NCI-H345 (cell line): Measurements from ENCODE around the gene PPP1R12C.
"Not testable (repeated sequence)": the region's sequence is repeated elsewhere in the genome, so short reads cannot be mapped to it uniquely, and the experiment has no call there.

Source experiments
- DNase-seq: peaks from one replicate; lab custom pipeline; 2025; lab: John Stamatoyannopoulos, UW

Gene PPP1R12C

DNA sequence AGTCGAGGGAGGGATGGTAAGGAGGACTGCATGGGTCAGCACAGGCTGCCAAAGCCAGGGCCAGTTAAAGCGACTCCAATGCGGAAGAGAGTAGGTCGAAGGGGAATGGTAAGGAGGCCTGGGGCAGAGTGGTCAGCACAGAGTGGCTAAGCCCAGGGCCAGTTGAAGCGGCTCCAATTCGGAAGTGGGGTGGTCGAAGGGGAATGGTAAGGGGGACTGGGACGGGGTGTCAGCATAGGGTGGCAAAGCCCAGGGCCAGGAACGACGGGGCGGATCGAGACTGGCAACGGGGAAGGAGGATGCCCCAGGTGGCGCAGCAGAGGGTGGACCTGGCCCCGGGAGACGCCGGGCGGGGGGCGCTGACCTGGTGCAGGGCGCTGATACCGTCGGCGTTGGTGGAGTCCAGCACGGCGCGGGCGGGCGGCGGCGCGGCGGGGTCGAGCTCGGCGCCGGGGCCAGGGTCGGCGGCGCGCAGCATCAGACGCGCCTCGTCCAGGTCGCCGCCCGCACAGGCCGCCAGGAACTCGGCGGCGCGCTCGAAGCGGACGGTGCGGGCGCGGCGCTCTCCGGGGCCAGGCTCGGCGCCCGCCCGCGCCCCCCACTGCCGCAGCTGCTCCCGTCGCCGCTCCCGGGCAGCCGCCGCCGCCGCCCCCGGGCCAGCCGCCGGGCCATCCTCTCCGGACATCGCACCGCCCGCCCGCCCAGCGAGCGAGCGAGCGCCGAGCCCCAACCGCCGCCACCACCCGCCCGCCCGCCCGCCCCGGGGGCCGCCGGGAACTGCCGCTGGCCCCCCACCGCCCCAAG, at the start of gene PPP1R12C:
Gene PPP1R12C, minus strand, starts transcription at position 779 of the 804 bp plus-strand sequence. Its CDS starts 94 bp downstream, at position 685.
- DNase-seq, result no peak

DNA sequence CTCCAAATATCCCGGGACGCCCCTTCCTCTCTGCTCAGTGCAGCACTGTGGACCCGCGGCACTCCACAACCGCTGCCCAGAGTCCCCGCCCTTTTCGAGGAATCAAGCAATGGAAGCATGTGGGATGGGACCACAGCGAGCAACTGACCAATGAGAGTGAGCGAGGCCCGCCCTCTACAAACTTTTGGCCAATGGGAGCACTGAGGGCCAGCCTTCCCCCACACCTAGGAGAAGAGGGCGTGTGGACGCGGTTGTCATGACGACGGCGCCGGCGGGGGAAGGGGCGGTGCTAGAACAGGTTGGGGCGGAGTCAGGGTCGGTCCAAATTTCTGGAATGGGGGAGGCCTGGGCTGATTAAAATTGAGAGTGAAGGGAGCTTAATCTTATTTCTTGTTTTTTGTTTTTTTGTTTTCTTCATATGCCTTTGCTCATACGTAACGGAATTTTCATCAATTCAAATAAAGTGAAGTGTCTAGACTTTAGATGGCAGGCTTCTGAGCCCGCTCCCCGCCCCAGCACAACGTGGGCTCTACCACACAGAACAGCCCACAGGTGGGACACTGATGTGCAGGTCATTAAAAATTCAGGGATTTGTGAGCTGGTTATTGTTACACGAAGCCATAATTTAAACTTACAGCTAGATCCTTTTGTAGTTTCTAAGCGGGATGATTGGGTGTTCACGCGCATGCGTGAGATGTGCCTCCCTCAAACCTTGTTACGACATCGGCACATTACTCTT, 49.3 kb upstream of the PPP1R12C start, which contains the start of gene DNAAF3:
Gene DNAAF3, minus strand, starts transcription at position 84 of the 739 bp plus-strand sequence. CDS start 200 bp downstream, outside the sequence.
- peak; percentile 95 for DNase-seq

DNA sequence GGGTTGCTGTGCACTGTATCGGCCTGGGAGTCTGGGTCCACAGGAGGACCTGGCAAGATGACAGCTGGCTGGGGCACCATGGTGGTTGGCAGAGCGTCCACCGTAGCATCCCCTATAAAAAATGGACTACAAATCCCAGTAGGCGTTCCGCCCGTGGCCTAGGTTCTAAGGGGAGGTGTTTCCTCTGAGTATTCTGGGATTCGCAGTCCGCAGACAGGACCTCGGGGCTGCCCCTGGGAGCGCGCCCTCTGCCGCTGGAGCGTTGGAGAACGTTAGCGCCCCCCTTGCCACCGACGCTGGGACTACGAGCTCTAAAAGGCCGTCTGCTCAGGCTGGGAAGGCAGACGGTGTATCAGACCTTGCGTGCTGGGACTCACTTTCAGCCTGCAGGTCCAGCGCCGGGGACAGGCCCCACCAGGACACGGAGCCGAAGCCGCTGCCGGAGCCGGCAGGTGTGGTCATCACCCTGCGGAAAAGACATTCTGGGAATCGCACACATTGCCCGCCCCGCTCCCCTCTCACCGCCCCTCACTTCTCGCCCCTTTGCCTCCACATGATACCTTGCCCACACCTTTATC, 48.6 kb upstream of the PPP1R12C start:
- DNase-seq, result peak; percentile 75

DNA sequence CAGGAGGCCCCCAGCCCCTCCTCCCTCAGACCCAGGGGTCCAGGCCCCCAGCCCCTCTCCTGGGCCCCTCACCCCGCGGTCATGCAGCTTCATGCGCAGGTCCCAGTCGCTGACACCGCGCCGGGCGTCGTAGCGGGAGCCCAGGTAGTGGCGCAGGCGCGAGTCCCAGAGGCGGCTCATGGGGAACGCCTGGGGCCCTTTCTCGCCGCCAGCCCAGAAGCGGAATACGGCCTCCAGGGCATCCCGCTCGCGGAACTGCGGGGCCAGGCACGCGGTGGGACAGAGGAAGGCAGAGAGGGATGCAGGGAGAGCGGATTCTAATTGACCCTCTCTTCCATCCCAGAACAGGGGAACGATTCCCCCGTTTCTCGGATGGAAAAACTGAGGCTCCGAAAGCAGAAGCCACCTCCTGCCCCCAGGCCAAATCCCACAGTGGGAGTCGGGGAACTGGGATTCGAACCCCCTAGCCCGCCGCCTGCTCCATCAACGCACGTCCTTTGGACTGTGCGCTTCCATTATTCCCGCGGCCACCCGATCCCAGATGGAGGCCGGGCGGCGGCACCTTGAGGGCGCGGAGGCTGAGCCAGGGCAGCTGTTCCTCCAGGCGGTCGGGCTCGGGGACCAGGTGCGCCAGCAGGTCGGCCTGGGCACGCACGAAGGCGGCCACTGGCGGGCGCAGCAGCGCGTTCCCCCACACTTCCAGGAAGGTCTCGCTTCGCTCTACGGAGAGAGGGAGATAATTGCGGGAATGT, 44.3 kb upstream of the PPP1R12C start:
- DNase-seq, result no peak

DNA sequence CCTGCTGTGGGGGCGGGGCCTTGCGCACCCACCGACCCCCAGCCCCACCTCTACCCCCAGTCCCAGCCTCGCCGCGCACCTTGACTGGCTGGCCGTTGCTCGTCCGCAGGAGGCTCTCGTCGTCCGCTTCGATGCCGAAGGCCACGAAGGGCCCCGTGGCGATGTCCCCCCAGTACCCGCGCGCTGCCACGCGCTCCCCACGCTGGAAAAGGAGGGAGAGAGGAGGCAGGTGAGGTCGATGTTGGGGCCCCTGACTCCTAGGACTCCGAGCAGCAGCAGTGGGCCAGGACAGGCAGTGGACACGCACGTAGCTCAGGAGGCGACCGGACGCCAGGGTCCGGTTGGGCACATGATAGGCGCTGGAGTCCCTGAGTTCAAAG, 43.5 kb upstream of the PPP1R12C start:
- DNase-seq, result no peak

DNA sequence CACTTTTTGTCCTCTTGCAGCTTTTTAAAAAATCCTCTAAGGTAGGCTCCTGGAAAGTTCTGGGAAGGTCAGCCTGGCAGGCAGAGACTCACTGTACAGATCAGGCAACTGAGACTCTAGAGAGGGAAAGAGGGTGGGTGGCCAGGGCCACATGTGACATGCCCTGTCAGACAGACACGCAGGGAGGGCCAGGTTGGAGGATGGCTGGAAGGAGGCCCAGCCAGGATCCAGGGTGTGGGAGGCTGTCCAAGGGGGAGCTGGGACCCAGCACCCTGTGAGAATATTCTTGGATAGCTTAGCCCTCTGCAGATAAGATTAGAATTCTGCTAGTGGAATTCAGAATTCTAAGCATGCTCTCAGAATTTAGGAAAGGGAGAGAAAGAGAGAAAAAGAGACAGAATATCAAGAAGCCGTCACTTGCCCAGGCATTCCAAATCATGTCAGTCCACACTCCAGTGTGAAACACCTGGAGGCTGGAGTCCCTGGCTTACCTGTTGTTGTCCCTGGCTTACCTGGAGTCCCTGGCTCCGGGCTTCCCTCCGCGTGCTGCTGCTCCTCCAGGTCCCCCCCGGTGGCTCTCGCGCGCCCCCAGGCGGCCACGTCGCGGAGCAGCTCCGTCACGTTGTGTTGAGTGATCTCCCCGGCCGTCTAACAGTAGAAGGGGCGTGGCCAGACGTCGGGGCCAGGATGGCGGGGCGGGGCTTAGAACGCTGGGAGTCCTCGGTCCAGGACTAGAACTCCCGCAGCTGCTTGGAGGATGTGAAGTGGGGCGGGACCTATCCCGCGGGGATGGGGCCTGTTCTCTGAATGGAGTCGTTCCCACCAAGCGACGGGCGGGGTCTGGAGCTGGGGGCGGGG, 42.9 kb upstream of the PPP1R12C start:
- DNase-seq, result peak; percentile 89

DNA sequence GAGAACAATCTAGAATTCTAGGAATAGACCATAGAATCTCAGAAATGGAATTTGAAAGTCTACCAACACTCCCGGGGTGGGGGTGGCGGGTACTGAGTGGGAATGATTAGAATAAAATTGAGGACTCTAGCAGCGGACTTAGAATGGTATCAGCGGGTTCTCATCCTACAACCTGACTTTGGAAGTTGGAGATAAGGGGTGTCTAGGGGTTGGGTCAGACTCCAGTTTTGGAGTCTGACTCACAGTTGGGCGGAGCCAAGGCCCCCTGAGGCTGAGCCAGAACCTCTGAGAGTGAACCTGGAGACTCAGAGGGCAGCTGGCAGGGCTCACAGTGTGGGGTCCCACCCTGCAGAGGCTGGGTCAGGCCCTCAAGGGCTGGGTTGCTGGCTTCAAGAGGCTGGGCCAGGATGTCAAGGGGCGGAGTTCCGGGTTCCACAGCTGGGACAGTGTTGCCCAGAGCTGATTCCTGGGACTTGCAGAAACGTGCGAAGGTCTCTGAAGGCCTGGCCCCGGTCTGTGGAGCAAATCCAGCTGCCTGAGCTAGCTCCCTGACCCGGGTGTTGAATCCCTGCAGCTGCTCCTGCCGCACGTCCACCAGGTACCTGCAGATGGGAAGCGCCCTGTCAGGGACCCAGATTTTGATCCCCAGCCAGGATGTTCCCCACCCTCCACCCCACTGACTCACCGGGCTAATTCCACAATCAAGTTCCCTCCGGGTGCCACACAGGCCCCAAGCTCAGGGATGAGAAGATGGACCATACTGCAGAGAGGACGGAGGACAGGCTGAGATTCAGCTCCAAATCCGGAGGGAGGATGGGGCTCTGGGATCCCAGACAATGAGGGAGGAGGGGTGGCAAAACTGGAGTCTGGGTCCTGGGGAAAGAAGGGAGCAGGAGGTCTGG, 41.7 kb upstream of the PPP1R12C start:
- DNase-seq, result no peak

DNA sequence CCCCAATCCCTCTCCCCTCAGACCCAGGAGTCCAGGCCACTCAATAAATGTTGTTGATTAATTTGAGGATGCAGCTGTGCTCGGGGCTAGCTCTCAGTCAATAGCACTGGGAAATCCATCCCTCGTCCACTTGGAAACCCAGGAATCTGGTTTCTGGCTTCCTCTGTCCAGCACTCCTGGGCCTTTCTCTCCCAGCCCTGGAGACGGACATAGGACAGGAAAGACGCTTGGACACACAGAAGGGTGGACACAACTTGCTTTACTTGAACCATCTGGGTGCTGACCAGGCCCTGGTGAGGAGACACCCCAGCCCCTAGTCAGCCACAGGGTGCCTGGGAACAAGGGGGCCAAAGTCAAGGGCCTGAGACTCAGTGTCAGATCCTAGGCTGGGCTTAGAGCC, 41.0 kb upstream of the PPP1R12C start:
- DNase-seq, result no peak

DNA sequence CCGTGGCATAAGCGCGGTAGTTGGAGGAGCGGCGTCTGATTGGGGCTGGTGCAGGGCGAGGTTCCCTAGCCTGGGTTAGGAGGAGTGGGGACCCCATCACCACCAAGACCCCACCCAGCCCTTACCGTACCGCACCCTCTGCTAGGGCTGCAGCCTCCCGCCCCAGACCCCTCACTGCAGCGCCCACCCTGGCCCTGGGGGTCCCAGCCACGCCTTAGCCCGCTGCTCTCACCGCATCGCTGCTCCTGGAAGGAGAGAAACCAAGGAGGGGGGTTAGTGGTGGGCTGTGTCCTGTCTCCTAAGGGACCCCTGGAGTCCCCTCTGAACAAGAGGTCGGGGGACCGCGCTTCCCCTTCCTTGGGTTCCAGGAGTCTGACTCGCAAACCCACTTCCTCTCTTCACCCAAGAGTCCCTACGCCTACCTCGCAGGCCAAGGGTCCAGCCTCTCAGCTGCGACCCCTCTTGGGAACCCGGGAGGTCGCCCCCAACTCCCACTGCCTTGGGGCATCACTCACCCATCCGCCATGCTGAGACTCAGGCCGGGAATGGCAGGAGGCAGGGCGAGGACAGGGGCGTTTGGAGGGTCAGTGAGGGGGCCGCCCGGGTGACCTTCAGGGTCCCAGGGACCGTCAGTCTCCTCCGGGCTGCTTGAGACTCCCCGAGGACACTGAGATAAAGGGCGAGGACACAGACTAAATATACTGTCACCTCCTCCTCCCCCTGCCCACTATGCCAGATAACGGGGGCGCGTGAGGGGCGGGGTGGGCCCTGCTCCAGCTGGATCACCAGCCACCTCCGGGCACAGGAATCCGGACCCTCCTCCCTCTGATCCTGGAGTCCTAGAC, 39.8 kb upstream of the PPP1R12C start, which contains the start of gene TNNI3:
Gene TNNI3, minus strand, starts transcription at position 669 of the 845 bp plus-strand sequence. Its CDS starts 143 bp downstream, at position 526.
- DNase-seq, result no peak

DNA sequence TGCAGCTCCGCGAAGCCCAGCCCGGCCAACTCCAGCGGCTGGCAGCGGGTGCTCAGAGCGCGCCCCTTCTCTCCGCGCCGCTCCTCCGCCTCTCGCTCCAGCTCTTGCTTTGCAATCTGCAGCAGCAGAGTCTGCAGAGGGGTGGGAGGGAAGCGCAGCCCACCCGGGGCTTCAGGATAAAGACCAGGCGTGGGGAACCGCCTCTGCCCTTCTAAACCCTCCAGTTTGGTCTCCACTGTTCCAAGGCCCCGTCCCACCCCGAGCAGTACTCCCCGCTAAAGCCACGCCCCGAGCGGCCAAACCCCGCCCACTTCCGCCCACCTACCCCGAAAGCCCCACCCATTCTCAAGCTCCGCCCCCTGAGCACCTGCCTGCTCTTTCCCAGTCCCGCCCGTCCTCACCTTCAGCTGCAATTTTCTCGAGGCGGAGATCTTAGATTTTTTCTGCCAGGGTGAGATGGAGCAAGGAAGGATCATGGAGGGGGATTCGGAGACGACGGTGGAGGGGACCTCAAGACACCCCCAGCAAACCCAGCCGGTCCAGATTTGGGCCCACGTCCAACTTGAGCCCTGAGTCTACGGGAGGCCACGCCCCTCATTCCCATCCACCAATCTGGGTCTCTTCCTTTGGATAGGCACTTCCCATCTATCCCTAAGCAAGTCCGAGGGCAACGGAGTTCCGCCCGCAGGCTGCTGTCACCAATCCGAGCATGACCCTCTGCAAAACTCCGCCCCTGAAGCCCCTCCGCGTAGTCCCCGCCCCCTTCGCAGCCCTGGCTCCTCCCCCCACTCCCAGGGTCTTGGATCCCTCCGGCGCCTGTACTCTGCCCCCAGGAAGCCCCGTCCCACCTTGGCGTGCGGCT, 39.0 kb upstream of the PPP1R12C start:
- DNase-seq, result peak; percentile 85

DNA sequence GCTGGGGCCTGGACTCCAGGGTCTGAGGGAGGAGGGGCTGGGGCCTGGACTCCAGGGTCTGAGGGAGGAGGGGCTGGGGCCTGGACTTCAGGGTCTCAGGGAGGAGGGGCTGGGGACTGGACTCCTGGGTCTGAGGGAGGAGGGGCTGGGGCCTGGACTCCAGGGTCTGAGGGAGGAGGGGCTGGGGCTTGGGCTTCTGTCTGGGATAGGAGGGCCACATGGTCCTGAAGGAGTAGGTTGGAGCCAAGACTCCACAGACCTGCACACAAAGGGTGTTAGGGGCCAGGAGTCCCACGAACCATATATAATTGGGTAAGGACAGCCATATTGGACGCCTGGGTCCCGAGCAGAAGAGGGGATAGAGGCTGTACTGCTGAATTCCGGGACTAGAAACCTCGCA, 38.3 kb upstream of the PPP1R12C start:
- not testable (repeated sequence) for DNase-seq

DNA sequence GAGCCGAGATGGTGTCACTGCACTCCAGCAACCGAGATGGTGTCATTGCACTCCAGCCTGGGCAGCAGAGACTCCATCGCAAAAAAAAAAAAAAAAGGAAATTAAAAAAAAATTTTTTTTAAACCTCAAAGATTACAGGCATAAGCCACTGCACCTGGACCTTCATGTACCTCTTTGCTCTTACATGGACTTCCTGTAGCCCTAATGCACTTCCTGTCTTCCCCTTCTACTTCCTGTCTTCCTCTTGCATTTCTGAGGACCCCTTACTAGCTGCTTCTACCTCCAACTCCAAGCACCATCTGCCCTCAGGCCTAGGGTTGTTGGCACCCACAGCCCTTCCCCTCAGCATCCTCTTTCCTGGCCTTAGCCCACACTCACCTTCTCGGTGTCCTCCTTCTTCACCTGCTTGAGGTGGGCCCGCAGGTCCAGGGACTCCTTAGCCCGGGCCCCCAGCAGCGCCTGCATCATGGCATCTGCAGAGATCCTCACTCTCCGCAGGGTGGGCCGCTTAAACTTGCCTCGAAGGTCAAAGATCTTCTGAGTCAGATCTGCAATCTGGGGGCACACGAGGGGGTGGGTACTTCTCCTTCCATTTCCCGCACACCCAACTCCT, 36.3 kb upstream of the PPP1R12C start:
- no peak for DNase-seq

DNA sequence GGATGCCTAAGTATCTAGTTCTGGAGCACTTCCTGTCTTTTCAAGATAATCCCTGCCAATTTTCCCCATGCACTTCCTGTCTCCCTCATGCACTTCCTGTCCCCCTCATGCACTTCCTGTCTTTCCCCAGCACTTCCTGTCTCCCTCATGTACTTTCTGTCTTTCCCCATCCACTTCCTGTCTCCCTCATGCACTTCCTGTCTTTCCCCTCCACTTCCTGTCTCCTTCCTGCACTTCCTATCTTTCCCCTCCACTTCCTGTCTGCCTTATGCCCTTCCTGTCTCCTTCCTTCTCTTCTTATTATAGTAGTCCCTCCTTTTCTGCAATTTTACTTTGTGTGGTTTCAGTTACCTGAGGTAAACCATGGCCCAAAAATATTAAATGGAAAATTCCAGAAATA, 34.6 kb upstream of the PPP1R12C start:
- DNase-seq, result no peak

DNA sequence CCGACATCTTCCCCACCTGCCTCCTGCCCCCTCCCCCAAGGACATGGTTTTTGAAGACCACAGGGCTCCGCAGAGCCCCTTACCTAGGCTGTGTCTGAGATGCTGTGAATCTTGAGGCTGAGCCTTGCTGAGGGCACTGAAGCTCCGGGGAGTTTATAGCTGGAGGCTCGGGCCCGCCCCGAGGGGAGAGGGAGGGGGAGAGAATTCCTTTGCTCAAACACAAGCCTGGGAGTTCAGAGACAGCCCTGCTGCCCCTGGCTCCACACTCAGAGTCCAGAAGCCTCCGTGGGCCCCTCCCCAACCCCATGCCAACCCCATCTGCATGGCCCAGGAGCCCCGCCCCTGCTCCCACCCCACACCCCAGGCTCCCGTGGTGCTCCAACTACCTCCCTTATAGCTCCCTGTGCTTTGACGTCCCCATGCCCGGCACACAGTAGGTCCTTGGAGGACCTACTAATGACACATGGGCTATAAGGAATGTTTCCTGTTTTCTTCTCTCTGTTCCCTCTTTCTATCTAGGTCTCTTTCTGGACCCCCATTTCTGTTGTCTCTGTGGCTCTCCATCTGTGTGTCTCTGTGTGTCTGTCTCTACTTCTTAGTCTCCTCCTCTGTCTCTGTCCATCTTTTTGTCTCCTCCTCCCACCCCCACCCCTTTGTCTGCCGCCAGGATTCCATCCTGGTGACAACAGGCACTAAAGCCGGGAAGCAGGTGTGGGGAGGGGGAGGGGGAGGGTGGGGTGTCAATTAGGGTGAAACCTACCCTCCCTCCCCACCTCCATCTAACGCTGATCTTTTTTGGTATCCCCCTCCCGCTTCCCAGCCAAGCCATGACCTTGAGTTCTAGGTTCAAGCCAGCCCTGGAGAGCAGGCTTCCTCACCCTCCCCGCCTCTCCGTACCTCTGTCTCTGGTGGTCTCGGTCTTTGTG, 31.9 kb upstream of the PPP1R12C start, which contains the start of gene TNNT1:
Gene TNNT1, minus strand, starts transcription at position 129 of the 926 bp plus-strand sequence. CDS start 2,049 bp downstream, outside the sequence.
- no peak for DNase-seq

DNA sequence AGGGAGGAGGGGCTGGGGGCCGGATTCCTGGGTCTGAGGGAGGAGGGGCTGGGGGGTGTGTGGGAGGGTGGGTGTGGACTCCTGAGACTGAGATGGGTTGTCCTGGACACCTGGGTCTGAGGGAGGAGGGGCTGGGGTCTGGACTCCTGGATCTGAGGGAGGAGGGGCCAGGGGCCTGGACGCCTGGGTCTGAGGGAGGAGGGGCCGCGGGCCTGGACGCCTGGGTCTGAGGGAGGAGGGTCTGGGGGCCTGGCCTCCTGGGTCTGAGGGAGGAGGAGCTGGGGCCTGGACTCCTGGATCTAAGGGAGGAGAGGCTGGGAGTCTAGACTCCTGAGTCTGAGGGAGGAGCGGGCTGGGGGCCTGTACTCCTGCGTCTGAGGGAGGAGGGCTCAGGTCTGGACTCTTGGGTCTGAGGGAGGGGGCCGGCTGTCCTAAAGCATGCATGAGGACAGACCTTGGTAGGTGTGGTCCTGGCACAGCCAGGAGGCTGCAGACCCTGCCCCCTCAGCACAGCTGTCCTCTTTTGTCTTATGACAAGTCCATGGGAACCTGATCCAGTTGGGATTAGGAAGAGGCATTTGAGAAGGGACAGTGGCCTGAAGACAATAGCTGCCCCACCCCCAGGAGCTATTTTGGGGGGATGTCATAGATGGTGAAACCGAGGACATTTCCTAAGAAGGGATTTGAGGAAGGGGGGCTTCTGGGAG, 30.3 kb upstream of the PPP1R12C start:
- DNase-seq, result no peak
